ENCODE results near the gene MGRN1. TPM values are rescaled to one million over a fixed set of nuclear protein-coding genes. Genes with fewer than 3 reads are reported as not detected.

The MGRN1 gene
- total RNA-seq, 4 donors from 2014 or later: 37.5 to 59.1 (median 42.7) TPM

GRCh38 chr16:4704913-4705312, 80.3 kb downstream of the MGRN1 start:
- TF ChIP-seq POLR2A (IDR thresholded peaks at IDR 0.05): no peak
- TF ChIP-seq EP300 (IDR thresholded peaks at IDR 0.05): no peak
- TF ChIP-seq CTCF (IDR thresholded peaks at IDR 0.05): no peak
- 93 to 95% methylated on average over 14 of the region's 14 CpGs for WGBS, 2 donors
- H3K9me3 ChIP-seq: no peaks in the 10 kb centered on the region
- DNase-seq (ENCODE audit: low spot score in 2 of 2): no peak
- no peak overlapping the region for H3K27ac ChIP-seq
- no peaks in the 10 kb centered on the region for H3K27me3 ChIP-seq
- H3K4me1 ChIP-seq: no peaks in the 10 kb centered on the region
- no peak overlapping the region for H3K4me3 ChIP-seq
- peaks cover 2 to 86% (median 5%) of the 10 kb centered on the region in 3 donors for H3K36me3 ChIP-seq

GRCh38 chr16:4706871-4707270, 82.2 kb downstream of the MGRN1 start:
- Histone ChIP-seq H3K9me3 (no peaks in the 10 kb centered on the region), H3K4me3 (no peak overlapping the region), H3K4me1 (no peaks in the 10 kb centered on the region), H3K27me3 (no peaks in the 10 kb centered on the region), H3K27ac (no peak overlapping the region), H3K36me3 (peaks cover 0 to 78% (median 5%) of the 10 kb centered on the region in 3 donors)
- WGBS, 2 donors: 65 to 85% methylated on average over 7 of the region's 7 CpGs
- TF ChIP-seq POLR2A (IDR thresholded peaks at IDR 0.05): no peak
- DNase-seq (ENCODE audit: low spot score in 2 of 2): no peak

GRCh38 chr16:4709481-4709880, 84.9 kb downstream of the MGRN1 start:
- H3K36me3 ChIP-seq: peaks cover 0 to 77% (median 5%) of the 10 kb centered on the region in 3 donors
- no peak overlapping the region for H3K4me3 ChIP-seq
- no peak overlapping the region for H3K27ac ChIP-seq
- no peaks in the 10 kb centered on the region for H3K9me3 ChIP-seq
- 93 to 98% methylated on average over 4 of the region's 4 CpGs for WGBS, 2 donors
- TF ChIP-seq EP300 (IDR thresholded peaks at IDR 0.05) (no peak), CTCF (IDR thresholded peaks at IDR 0.05) (no peak), POLR2A (IDR thresholded peaks at IDR 0.05) (no peak)
- no peaks in the 10 kb centered on the region for H3K4me1 ChIP-seq
- DNase-seq (ENCODE audit: low spot score in 2 of 2): no peak
- no peaks in the 10 kb centered on the region for H3K27me3 ChIP-seq

GRCh38 chr16:4713663-4714501, 89.3 kb downstream of the MGRN1 start:
- no peak for TF ChIP-seq POLR2A (IDR thresholded peaks at IDR 0.05)
- TF ChIP-seq EP300 (IDR thresholded peaks at IDR 0.05): no peak
- no peak for TF ChIP-seq CTCF (IDR thresholded peaks at IDR 0.05)
- DNase-seq (ENCODE audit: low spot score in 2 of 2): no peak
- H3K4me1 ChIP-seq: no peaks in the 10 kb centered on the region
- H3K27ac ChIP-seq: no peak overlapping the region
- no peaks in the 10 kb centered on the region for H3K9me3 ChIP-seq
- WGBS, 2 donors: 80 to 93% methylated on average over 16 to 18 of the region's 18 CpGs
- no peaks in the 10 kb centered on the region for H3K27me3 ChIP-seq
- H3K4me3 ChIP-seq: no peak overlapping the region
- H3K36me3 ChIP-seq: peaks cover 0 to 82% (median 0%) of the 10 kb centered on the region in 3 donors

- Histone ChIP-seq H3K4me1 (no peaks in the 10 kb centered on the region), H3K27me3 (no peaks in the 10 kb centered on the region), H3K27ac (no peak overlapping the region), H3K36me3 (peaks cover 0 to 79% (median 0%) of the 10 kb centered on the region in 3 donors), H3K4me3 (no peak overlapping the region), H3K9me3 (no peaks in the 10 kb centered on the region)
- DNase-seq (ENCODE audit: low spot score in 2 of 2): no peak
- no peak for TF ChIP-seq POLR2A (IDR thresholded peaks at IDR 0.05)
- TF ChIP-seq EP300 (IDR thresholded peaks at IDR 0.05): no peak
- TF ChIP-seq CTCF (IDR thresholded peaks at IDR 0.05): no peak
- WGBS, 2 donors: 89 to 95% methylated on average over 2 of the region's 2 CpGs
These were observed 90.4 kb downstream of the MGRN1 start for GRCh38 chr16:4714996-4715395.
